Tibial artery (tissue), 4 donors: ENCODE measurements around the gene NPAS4.
"Not testable (repeated sequence)": the region's sequence is repeated elsewhere in the genome, so short reads cannot be mapped to it uniquely, and the experiment has no call there.

ENCODE experiments used
- DNase-seq, 2 donors: peaks; one replicate each; pipeline ENCODE4 v3.0.0-alpha.2; 2019
- H3K27ac ChIP-seq, 2 donors: fragments of 200-600 bp; sonication (generic) in 1 of 2; 1 replicate in 1 of 2; 2 replicates in 1 of 2; pipeline ENCODE4 v1.5.1; 2018 to 2019; ENCODE audit warnings: mild to moderate bottlenecking in 1 of 2
- H3K27me3 ChIP-seq, 2 donors: fragments of 200-600 bp; sonication (generic) in 1 of 2; one replicate each; pipeline versions ENCODE4 v1.5.1 to v1.6.0; 2016 to 2019
- H3K36me3 ChIP-seq, 3 donors: fragments of 200-600 bp; sonication (generic) in 2 of 3; one replicate each; pipeline ENCODE4 v1.5.1; 2016 to 2019; ENCODE audit warnings: mild to moderate bottlenecking in 2 of 3
- H3K4me1 ChIP-seq, 4 donors: fragments of 200-600 bp; sonication (generic) in 2 of 4; 1 replicate in 3 of 4; 2 replicates in 1 of 4; pipeline ENCODE4 v1.5.1; 2016 to 2019
- H3K4me3 ChIP-seq, 2 donors: fragments of 200-600 bp; sonication (generic) in 1 of 2; 1 replicate in 1 of 2; 2 replicates in 1 of 2; pipeline ENCODE4 v1.5.1; 2018 to 2019; ENCODE audit warnings: mild to moderate bottlenecking in 2 of 2
- H3K9me3 ChIP-seq, 3 donors: fragments of 200-600 bp; sonication (generic) in 1 of 3; one replicate each; pipeline ENCODE4 v1.5.1; 2016 to 2019
- intact Hi-C: fragments of 100-400 bp; cut with DNase I; formaldehyde crosslinking; loops from one replicate; pipeline ENCODE4 v1.15.0; 2023; ENCODE audit warnings: low total_unique reads
- TF ChIP-seq, protein P1 (sequence below), 2 experiments: fragments of 200-600 bp in 1 of 2; fragments of 450-650 bp in 1 of 2; IDR thresholded peaks; one replicate each; pipeline ENCODE4 v1.5.1; 2017 to 2019; ENCODE audit warnings: antibody characterized with exemption in 2 of 2, mild to moderate bottlenecking in 1 of 2, moderate library complexity in 1 of 2

The NPAS4 gene

DNA sequence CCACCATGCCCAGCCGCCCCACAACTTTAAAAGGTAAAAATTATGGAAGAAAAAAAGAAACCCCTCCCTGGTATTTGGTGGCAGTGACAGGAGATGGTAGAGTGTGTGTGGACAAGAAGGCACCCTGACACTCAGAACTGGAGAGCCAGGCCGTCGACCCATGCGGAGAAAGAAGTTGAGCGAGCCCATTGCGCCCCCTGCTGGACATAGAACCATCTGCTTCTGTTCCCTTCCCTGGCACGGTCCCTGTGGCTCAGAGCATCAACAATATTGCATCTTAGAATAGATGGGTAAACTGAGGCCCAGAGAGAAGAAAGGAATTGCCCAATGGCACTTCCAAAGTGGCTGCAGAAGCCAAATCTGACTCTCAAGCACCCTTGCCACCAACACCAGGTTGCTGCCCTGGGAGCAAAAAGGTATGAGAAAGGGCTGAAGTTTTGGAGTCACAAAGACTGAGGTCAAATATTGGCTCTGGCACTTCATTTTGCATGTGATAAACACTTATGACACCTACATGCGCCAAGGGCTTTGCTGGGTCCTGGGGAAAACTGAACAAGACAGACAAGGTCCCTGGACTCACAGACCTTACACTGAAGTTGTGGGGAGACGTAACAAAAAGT lies 9.3 kb downstream of the NPAS4 start:
- TF ChIP-seq, protein P1, sequence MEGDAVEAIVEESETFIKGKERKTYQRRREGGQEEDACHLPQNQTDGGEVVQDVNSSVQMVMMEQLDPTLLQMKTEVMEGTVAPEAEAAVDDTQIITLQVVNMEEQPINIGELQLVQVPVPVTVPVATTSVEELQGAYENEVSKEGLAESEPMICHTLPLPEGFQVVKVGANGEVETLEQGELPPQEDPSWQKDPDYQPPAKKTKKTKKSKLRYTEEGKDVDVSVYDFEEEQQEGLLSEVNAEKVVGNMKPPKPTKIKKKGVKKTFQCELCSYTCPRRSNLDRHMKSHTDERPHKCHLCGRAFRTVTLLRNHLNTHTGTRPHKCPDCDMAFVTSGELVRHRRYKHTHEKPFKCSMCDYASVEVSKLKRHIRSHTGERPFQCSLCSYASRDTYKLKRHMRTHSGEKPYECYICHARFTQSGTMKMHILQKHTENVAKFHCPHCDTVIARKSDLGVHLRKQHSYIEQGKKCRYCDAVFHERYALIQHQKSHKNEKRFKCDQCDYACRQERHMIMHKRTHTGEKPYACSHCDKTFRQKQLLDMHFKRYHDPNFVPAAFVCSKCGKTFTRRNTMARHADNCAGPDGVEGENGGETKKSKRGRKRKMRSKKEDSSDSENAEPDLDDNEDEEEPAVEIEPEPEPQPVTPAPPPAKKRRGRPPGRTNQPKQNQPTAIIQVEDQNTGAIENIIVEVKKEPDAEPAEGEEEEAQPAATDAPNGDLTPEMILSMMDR (IDR thresholded peaks at IDR 0.05): peak; percentile 71 to 93
- Histone ChIP-seq H3K36me3 (peaks cover 14 to 59% (median 27%) of the 10 kb centered on the region in 3 donors), H3K4me1 (no peaks in the 10 kb centered on the region), H3K27ac (no peak overlapping the region), H3K9me3 (no peaks in the 10 kb centered on the region), H3K27me3 (no peaks in the 10 kb centered on the region), H3K4me3 (no peak overlapping the region)
- DNase-seq: peak; percentile 52 to 84
- intact Hi-C loops: loop anchor here (2.0 to 10.0 kb wide), 2 partner anchors 21 to 245 kb away; partner anchors contain the start of gene RBM4B

DNA sequence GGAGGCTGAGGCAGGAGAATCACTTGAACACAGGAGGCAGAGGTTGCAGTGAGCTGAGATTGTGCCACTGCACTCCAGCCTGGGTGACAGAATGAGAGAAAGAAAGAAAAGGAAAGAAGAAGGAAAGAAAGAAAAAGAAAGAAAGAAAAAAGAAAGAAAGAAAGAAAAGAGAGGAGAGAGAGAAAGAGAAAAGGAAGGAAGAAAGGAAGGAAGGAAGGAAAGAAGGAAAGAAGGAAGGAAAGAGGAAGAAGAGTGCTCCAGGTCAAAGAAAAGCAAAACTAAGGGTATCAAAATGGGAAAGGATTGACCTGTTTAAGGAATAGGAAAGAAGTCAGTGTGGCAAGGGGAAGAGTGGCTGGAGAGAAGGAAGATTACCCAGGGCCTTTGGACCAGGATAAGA lies 10.5 kb downstream of the NPAS4 start:
- H3K27ac ChIP-seq, DNase-seq: not testable (repeated sequence)
- intact Hi-C loops: loop anchor here (2.0 kb wide), 1 partner anchor 22 kb away; no protein-coding TSS in a partner anchor

GRCh38 chr11:66431871-66432329 lies 11.1 kb downstream of the NPAS4 start:
- not testable (repeated sequence) for H3K27ac ChIP-seq, H3K4me3 ChIP-seq, H3K4me1 ChIP-seq, H3K9me3 ChIP-seq, DNase-seq, H3K27me3 ChIP-seq
- H3K36me3 ChIP-seq: peaks cover 17 to 57% (median 35%) of the 10 kb centered on the region in 3 donors
- intact Hi-C loops: loop anchor here (2.0 kb wide), 1 partner anchor 23 kb away; no protein-coding TSS in a partner anchor

More for the DNA sequence above, 10.5 kb downstream of the NPAS4 start:
- H3K27me3 ChIP-seq, H3K4me3 ChIP-seq, H3K9me3 ChIP-seq, H3K4me1 ChIP-seq: not testable (repeated sequence)
- H3K36me3 ChIP-seq: peaks cover 13 to 59% (median 33%) of the 10 kb centered on the region in 3 donors

- peaks cover 0 to under 1% (median 0%) of the 10 kb centered on the region in 4 donors for H3K4me1 ChIP-seq
- H3K36me3 ChIP-seq: peaks cover 18 to 56% (median 37%) of the 10 kb centered on the region in 3 donors
- TF ChIP-seq, protein P1 (IDR thresholded peaks at IDR 0.05): no peak
- H3K9me3 ChIP-seq: no peaks in the 10 kb centered on the region
- no peak overlapping the region for H3K4me3 ChIP-seq
- H3K27me3 ChIP-seq: no peaks in the 10 kb centered on the region
- no peak overlapping the region for H3K27ac ChIP-seq
- intact Hi-C loops: no loop called here
- DNase-seq: no peak
Observed at GRCh38 chr11:66432597-66432996, 11.8 kb downstream of the NPAS4 start.

DNA sequence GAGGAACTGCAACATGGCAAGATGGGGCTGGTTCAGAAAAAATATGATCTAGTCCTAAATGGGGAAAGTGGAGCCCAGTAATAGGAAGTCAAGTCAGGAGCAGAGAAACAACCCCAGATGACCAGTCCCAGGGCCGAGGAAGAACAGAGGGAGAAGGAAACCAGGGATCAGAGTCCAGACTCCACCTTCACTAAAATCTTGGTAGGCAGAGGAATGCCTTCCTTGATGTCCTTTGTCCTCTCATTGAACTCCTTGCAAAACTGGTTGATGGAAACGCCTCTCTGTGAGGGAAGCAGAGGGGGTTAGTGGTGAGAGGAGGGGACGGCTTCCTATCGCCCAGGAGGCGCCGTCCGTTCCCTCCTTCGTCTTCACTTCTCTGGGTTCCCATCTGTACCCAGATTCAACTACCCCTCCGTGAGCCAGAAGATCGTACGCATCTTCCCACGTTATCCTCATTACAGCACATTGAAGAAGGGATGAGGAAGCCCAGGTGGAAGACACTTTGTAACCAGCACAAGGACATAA lies 17.2 kb downstream of the NPAS4 start:
- DNase-seq: no peak
- intact Hi-C loops: no loop called here
- Histone ChIP-seq H3K27ac (peak overlapping the region; percentile 70 to 79), H3K9me3 (no peaks in the 10 kb centered on the region), H3K27me3 (no peaks in the 10 kb centered on the region), H3K36me3 (peaks cover 18 to 40% (median 31%) of the 10 kb centered on the region in 3 donors), H3K4me3 (peak overlapping the region; percentile 71 to 79), H3K4me1 (peaks cover 0 to 9% (median 6%) of the 10 kb centered on the region in 4 donors)
- TF ChIP-seq, protein P1 (IDR thresholded peaks at IDR 0.05): no peak

DNA sequence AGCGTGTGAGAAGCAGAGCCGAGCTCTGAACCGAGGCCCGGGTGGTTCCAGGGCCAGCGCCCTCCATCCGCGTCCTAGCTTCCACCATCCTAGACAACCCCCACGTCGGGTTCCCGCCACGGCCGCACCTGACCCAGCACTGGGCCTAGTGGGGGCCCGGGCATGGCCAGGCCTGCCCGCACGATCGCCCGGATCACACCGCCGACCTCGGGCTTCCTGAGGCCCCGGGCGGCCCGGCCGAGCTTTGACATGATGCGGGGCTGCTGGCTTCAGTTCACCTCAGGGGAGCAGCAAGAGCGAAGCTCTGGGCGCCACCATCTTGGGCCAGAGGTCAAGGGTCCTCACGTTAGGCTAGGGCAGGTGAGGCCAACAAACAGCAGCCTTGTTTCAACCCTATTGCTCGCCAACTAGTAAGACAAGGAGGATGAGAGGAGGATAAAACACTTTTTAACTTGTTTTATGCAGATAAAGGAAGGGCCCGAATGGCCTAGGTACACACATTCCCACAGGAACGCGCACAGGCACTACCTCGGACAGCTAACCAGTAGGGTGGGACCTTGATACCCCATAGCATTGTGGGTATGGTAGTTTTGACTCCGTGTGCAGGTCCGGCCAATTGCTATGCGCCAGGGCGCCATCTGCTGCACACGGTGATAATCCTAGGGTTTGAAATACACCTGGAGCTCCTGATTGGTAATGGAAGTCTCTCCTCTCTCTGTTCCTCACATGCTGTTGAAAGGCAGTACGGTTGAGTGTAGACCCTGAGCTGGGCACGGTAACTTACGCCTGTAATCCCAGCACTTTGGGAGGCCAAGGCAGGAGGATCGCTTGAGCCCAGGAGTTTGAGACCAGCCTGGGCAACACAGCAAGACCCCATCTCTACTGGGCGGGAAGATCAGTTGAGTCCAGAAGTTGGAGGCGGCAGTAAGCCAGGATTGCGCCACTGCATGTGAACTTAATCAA lies 17.9 kb downstream of the NPAS4 start, which contains the start of gene MRPL11:
Gene MRPL11, minus strand, starts transcription at position 345 of the 963 bp plus-strand sequence. Its CDS starts 94 bp downstream, at position 251.
- peaks cover 0 to 9% (median 6%) of the 10 kb centered on the region in 4 donors for H3K4me1 ChIP-seq
- TF ChIP-seq, protein P1 (IDR thresholded peaks at IDR 0.05): peak; percentile 50 to 57
- H3K9me3 ChIP-seq: peaks cover 0 to 6% (median 0%) of the 10 kb centered on the region in 3 donors
- H3K27ac ChIP-seq: peak within 1 kb of the TSS; percentile 70 to 79
- H3K36me3 ChIP-seq: peaks cover 16 to 32% (median 24%) of the 10 kb centered on the region in 3 donors
- H3K27me3 ChIP-seq: no peaks in the 10 kb centered on the region
- H3K4me3 ChIP-seq: peak within 1 kb of the TSS; percentile 71 to 79
- DNase-seq: peak; percentile 91
- intact Hi-C loops: no loop called here

DNA sequence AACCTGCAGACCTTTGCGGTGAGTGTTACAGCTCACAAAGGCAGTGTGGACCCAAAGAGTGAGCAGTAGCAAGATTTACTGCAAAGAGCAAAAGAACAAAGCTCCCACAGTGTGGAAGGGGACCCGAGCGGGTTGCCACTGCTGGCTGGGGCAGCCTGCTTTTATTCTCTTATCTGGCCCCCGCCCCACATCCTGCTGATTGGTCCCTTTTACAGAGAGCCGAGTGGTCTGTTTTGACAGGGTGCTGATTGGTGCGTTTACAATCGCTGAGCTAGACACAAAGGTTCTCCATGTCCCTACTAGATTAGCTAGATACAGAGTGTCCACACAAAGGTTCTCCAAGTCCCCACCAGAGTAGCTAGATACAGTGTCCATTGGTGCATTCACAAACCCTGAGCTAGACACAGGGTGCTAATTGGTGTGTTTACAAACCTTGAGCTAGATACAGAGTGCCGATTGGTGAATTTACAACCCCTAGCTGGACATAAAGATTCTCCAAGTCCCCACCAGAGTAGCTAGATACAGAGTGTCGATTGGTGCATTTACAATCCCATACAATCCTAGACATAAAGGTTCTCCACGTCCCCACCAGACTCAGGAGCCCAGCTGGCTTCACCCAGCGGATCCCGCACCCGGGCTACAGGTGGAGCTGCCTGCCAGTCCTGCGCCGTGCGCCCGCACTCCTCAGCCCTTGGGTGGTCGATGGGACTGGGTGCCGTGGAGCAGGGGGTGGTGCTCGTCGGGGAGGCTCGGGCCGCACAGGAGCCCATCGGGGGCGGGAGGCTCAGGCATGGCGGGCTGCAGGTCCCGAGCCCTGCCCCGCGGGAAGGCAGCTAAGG lies 19.5 kb downstream of the NPAS4 start:
- H3K4me1 ChIP-seq, H3K27me3 ChIP-seq, intact Hi-C loops: not testable (repeated sequence)

DNA sequence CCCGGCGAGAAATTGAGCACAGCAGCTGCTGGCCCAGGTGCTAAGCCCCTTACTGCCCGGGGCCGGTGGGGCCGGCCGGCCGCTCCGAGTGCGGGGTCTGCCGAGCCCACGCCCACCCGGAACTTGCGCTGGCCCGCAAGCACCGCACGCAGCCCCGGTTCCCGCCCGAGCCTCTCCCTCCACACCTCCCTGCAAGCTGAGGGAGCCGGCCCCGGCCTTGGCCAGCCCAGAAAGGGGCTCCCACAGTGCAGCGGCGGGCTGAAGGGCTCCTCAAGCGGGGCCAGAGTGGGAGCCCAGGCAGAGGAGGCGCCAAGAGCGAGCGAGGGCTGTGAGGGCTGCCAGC lies 20.1 kb downstream of the NPAS4 start:
- H3K36me3 ChIP-seq: peaks cover 7 to 12% (median 11%) of the 10 kb centered on the region in 3 donors
- H3K27ac ChIP-seq, H3K9me3 ChIP-seq, intact Hi-C loops, H3K27me3 ChIP-seq, H3K4me3 ChIP-seq, DNase-seq, H3K4me1 ChIP-seq: not testable (repeated sequence)

More for the DNA sequence above, 19.5 kb downstream of the NPAS4 start:
- not testable (repeated sequence) for H3K4me3 ChIP-seq, H3K27ac ChIP-seq, DNase-seq, H3K9me3 ChIP-seq
- H3K36me3 ChIP-seq: peaks cover 9 to 18% (median 17%) of the 10 kb centered on the region in 3 donors
